ENCODE results near the gene HOTAIR.

- TF ChIP-seq, protein P1, sequence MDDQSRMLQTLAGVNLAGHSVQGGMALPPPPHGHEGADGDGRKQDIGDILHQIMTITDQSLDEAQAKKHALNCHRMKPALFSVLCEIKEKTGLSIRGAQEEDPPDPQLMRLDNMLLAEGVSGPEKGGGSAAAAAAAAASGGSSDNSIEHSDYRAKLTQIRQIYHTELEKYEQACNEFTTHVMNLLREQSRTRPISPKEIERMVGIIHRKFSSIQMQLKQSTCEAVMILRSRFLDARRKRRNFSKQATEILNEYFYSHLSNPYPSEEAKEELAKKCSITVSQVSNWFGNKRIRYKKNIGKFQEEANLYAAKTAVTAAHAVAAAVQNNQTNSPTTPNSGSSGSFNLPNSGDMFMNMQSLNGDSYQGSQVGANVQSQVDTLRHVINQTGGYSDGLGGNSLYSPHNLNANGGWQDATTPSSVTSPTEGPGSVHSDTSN (IDR thresholded peaks at IDR 0.05), result no peak
- TF ChIP-seq RAD21 (conservative IDR thresholded peaks at IDR 0.05 in 1 of 2, IDR thresholded peaks at IDR 0.05 in 1 of 2), result no peak
- TF ChIP-seq NFE2L2 (conservative IDR thresholded peaks at IDR 0.05; ENCODE audit: low read length), result no peak
- TF ChIP-seq, protein P2, sequence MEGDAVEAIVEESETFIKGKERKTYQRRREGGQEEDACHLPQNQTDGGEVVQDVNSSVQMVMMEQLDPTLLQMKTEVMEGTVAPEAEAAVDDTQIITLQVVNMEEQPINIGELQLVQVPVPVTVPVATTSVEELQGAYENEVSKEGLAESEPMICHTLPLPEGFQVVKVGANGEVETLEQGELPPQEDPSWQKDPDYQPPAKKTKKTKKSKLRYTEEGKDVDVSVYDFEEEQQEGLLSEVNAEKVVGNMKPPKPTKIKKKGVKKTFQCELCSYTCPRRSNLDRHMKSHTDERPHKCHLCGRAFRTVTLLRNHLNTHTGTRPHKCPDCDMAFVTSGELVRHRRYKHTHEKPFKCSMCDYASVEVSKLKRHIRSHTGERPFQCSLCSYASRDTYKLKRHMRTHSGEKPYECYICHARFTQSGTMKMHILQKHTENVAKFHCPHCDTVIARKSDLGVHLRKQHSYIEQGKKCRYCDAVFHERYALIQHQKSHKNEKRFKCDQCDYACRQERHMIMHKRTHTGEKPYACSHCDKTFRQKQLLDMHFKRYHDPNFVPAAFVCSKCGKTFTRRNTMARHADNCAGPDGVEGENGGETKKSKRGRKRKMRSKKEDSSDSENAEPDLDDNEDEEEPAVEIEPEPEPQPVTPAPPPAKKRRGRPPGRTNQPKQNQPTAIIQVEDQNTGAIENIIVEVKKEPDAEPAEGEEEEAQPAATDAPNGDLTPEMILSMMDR (IDR thresholded peaks at IDR 0.05), result no peak
- TF ChIP-seq RCOR1 (IDR thresholded peaks at IDR 0.05; ENCODE audit: low read depth, low read length), result no peak
- TF ChIP-seq NR3C1 (IDR thresholded peaks at IDR 0.05), result no peak
These were observed 13.9 kb upstream of the HOTAIR start for GRCh38 chr12:53988541-53989226.

All from A549 (cell line).